Measurements from ENCODE around the gene FBN2.
"Not testable (repeated sequence)": the region's sequence is repeated elsewhere in the genome, so short reads cannot be mapped to it uniquely, and the experiment has no call there.

Gene FBN2

DNA sequence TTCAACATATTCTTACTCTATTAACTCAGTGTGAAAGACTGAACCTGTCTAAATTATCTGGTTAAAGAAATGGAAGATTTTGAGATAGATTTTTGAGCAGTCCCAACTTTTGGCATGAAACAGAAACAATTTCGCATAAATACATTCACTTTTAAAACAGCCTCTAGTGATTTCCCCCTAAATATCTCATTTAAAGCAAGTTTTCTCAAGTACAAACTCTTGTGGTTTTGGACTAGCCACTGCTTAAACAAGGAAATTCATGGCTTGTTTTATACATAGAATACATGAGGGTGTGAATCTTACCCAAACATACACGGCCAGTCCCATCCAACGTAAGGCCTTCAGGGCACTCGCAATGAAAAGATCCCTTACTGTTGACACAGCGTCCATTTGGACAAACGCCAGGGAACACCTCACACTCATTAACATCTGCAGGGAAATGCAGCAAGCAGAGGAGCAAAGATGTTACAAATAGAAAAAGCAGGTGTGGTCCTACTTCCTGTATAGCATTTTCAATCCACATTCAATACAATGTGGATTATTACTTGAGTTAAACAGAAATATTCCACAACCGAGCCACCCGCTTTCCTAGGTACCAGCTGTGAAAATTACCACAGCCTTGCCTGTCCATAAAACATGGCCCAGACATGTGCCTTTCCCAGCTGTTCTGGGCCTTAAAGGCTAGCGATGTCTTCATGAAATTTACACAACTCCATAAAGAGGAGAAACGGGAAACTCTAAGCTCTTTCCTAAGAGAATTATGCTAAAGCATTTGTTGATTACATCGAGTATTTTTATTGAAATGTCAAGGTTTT lies 188.8 kb downstream of the FBN2 start:
- no peak for DNase-seq

DNA sequence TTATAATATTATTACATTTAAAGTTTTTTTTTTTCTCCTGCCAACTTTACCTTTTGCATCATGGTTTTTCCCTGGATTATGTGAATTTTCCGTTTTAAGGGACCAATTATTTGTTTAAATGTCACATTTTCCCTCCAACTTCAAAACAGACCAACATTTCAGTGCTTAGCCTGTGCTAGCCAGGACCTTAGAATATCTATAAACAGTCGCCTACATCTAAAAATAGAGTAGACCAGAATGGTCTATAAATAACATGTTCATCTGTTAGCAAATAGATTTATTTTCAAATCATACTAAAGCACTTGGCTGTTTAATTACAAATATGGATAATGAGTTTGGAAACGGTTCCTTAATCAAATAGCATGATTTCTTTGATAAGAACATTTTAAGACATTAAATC lies 192.0 kb downstream of the FBN2 start:
- no peak for DNase-seq

DNA sequence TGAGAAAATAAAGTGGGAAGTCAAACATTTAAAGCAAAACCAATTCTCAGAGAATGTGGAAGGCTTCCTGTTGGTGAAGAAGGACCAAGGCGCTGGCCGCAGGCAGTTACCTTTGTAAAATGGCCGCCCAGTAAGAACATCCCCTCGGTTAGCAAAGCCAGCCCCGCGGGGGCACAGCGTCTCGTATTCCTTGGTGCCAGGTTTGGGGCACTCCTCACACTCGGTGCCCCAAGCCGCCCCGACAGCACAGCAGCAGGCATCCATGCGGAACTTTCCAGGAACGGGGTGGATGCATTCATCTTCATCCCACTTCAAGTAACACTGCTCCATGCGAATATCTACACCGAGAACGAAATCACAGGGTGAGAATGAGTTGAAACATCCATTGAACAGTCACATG lies 192.8 kb downstream of the FBN2 start:
- no peak for DNase-seq

DNA sequence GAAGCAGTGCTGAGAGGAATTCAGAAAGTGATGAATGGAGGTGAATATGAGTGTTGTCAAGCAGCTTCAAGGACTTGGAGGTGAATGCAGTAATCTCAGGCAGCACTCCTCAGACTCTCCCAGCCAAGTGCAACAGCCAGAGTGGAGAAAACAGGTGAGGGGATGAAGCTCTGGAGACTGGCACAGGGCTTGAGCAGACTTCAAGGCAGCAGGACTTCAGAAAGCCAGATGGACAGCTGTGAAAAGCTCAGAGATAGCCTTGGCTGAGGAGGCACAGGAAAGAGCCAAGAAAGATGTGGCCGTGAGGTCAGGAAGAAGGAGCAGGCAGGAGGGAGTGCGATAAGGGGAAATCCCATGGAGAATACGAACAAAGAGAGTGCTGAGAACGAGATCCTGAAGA lies 194.9 kb downstream of the FBN2 start:
- no peak for DNase-seq

DNA sequence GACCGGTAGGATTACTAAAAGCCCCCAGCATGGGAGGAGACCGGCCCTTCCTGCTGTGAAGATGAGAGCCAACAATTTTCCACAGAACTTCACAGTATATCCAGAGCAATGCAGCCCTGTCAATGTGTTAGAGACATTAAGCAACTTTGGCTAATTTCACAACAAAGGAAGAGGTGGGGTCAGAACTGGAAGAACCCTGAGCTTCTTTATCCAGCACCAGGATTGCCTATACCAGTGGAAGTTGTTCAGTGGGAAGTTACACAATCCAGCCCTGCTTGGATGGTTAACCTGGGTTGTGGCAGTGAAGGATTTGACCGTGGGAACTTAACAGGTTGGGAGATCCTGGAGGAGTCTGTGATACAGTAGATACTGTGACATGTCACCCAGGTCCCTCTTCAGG lies 197.0 kb downstream of the FBN2 start:
- DNase-seq = no peak

DNA sequence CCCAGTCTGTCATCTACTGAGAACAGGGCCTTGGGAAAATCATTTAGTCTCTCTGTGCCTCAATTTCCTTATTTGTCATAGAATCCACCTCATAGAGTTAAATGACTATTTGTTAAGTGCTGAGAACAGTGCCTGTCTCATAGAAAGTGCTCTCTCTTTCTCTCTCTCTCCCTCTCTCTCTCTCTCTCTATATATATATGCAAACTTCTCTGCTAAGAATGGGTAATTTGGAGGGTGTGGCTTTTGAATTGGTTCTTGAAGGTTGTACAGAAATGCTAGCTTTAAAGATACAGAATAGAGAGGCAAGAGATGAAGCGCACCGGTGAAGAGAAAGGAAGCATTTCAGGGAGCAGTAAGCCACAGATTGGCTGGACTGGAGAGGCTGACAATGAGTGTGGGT lies 197.4 kb downstream of the FBN2 start:
- no peak for DNase-seq

DNA sequence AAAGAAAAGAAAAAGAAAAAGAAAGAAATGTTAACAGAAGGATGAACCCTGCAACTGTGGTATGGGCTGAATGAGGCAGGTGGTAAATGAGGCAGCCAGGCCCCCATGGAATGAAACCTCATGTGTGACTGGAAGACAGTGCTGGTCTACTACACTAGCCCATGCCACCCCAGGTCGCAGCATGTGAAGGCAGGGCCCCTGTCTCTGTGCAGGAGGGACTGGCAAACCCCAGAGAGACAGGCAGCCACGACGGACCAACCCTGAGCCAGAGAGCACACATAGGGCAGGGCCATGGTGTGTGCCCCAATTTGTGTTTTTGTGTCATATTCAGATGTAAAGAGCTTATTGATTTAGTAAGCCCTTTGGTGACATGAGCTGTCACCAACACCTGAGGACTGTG lies 198.5 kb downstream of the FBN2 start:
- no peak for DNase-seq

DNA sequence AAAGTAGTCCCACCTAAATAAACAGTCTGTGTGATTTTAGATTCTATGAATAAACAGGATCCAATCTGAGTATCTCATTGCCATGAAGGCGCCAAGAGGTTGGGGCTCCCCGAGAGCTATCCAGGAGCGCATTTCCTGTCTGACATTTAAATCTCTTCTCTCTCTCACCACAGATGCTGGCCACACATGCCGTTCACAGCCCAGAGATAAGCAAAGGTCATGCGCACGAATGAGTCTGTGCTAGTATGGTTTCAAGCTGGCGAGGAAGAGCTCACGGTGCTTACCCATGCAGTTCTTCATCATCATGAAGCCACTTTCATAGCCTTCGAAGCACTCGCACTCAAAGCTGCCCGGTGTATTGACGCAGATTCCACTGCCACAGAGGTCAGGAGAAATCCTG lies 199.4 kb downstream of the FBN2 start:
- DNase-seq = no peak

DNA sequence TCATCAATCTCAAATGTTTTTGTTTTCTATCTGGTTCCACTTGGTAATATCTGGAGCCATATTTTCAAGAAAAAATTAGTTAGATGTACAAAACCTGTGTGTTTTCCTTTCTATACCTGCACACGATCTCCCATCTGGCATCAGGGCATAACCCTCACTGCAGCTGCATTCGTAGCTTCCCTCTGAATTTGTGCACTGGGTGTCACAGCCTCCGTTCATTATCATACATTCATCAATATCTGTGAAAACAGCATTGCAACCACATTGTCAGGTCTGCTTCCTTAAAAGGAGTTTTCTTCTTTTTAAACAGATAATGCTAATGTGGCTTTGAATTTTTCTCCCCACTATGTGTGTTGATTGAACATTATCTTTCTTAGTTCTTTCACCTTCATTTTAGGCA lies 202.7 kb downstream of the FBN2 start:
- DNase-seq = no peak

DNA sequence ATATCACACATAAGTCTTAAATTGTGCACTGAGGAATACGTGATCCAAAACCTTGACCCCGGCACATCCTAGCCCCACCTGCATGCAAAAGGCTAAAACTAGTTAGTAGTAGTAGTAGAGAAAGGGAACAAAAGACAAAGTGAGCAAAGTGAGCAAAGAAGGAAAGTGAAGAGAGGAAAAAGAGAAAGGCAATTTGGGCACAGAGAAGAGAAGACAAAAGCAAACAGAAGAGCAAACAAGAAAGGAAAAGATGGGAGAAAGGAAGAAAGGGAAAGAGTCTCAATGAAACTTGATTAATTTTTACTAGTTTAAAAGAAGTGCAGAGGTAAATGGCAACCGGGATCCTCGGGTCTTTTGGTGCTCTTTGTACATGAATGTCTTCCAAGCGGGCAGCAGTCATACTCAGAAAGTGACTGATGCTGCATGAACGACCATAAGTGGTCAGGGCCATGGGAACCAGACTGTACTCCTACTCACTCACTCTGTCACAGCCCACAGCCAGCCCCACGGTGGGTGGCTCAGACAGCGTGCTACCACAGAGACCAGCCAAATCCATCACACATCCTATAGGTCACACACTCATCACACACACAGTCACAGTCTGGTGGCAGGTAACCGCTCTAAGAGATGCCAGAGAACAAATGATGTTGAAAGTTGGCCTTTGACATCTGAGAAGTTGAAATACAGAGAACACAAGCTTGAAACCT lies 203.9 kb downstream of the FBN2 start:
- no peak for DNase-seq

DNA sequence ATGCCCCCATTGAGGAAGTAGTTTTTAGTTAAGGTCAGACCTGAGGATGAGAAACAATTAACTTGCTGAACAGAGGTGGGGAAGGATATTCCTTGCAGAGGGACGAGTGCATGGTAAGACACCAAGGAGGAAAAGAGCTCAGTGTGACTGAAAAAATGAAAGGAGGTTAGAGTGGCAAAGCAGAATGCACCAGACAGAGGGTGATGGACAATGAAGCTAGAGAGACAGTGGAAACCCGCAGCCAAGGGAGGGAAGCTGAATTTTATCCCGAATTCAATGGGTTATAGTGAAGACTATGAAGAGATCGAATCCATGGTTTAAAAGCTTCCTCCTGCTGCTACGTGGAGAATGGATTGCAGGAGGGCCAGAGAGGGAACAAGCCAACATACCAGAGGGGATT lies 206.8 kb downstream of the FBN2 start:
- no peak for DNase-seq

DNA sequence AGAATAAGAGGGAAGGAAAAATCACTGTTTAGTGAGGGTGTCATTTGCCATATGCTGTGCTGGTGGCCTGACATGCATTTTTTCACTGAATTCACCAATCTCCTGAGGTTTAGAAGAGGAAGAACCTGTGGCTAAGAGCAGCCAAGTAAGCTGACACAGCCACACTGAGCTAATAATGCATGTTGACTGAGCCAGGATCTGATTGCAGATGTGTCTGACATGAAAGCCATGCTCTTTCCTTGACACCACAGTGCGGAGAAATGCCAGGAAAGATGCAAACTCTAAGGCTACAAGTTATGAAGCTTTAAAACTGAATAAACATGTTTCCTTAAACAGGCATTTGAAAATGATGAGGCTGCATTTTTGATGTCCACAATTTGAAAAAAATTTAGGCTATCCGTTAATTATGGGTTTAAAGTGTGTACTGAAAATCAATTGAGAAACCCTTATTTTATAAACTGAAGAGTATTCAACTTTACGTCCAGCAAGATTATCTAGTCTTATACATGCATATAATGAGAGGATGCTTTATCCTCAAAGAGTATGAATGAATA lies 208.6 kb downstream of the FBN2 start:
- DNase-seq = no peak

DNA sequence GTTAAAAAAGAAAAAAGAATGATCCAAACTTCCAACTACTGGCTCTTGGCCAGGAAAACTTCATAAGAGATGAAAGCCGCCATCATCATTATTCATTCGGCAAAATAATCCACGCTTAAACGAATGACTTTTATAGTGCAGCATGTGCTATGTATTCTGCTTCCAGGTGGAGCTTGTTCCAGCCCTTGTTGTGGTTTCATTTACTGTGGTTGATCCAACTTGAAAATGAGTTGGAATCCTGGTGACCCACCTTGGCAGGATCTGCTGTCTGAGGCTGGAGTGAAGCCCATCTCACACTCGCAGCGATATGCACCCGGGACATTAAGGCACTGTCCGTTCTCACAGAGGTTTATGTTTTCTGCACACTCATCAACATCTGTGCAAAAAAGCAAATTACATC lies 209.6 kb downstream of the FBN2 start:
- DNase-seq = no peak

DNA sequence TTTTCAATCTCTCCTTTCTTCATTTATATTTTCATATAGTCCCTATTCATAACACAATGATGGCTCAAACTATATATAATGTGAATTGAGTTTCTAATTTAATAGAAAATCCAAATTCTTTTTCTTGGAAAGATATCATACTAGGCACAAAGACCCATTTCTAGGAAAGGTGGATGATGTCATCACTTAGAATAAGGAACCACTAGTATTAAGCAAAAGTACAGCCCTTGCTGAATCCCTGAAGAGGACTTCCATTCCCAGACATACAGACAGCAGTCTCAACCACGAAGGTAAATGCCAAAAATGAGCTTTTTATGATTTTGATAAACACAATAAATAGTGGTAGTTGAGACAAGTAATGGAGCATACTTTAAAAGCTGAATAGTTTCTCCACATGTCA lies 210.0 kb downstream of the FBN2 start:
- no peak for DNase-seq

DNA sequence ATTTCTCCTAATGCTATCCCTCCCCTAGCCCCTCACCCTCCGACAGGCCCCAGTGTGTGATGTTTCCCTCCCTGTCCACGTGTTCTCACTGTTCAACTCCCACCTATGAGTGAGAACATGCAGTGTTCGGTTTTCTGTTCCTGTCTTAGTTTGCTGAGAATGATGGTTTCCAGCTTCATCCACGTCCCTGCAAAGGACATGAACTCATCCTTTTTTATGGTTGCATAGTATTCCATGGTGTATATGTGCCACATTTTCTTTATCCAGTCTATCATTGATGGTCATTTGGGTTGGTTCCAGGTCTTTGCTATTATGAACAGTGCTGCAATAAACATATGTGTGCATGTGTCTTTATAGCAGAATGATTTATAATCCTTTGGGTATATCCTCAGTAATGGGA lies 216.6 kb downstream of the FBN2 start:
- DNase-seq = not testable (repeated sequence)

DNA sequence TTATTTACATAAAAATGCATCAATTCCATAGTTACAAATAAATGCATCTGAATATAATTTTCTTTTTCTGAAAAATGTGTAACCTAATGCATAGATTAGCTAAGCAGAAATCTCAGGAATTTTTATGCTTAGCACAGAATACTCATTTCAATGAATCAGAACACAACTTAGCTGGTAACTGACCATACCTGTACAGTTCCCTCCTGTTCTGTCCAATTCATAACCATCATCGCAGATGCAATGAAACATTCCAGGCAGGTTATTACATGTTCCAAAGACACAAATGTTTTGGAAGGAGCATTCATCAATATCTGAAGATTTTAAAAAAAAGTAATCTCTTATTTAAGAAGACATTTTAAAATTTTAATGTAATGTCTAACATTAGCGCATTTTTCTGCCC lies 219.4 kb downstream of the FBN2 start:
- no peak for DNase-seq

DNA sequence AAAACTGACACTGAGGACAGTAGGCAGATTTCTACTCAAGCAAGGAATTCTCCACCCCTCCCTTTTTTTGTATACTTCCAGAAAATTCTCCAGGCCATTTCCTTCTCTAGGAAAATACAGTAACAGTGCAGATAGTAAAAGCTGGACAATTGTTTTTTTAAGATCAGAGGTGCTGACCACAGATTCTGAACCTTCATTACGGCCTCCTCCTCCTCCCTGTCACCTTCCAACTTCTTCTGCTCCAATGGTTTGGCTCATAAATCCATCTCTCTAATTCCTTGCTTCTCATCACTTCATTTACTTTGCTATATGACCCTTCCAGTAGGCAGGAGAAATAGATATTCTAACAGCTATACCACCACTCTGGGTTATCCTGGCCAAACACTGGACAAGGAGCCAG lies 220.6 kb downstream of the FBN2 start:
- DNase-seq = no peak

DNA sequence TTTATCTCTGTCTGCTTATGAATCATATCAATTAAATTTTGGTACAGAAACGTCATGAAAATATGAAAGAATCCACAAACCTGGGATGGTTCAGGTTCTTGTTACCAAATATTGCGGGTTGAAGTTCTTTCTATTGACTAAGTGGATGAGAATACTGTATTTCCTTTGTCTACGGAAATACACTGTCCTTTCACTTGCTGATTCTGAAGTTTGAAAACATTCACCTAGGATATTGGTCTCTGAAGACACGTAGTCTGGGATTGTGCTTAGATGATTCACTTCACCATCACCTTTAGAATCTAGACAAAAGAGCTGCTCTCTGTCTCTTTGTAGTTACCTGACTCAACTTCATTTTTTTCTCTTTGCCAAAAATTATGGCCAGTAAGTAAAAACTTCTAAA lies 222.4 kb downstream of the FBN2 start:
- DNase-seq = no peak

DNA sequence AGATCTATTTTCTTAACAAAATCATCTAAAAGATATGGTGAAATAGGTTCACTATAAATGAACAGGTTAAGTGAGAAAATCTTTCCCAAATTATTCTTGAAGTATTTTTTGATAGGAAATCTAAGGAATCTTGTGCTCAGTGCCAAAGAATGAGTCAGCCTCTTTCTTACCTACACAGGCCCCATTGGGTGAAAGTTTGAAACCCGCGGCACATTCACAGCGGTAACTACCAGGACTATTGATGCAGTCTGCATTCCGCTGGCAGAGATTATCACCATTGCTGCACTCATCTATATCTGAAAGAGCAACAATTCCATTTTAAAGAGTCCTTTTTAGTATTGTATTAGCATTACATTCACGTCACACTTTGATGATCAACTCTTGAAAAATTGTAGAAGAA lies 232.7 kb downstream of the FBN2 start:
- no peak for DNase-seq

DNA sequence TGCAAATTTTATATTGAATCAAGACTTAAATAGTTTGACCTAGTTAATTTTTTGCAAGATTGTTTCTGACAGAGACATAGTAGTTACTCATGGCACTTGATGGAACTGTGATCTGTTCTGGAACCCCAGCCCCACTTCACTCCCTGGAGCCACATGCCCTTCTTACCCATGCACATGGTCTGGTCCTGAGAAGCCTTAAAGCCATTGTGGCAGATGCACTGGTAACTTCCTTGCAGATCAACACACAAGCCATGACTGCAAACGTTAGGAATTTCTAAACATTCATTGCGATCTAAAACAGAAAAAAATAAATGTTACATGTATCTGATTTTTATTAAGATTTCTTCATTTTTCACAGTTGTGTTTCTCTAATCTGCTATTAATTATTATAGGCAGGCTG lies 233.3 kb downstream of the FBN2 start:
- no peak for DNase-seq

DNA sequence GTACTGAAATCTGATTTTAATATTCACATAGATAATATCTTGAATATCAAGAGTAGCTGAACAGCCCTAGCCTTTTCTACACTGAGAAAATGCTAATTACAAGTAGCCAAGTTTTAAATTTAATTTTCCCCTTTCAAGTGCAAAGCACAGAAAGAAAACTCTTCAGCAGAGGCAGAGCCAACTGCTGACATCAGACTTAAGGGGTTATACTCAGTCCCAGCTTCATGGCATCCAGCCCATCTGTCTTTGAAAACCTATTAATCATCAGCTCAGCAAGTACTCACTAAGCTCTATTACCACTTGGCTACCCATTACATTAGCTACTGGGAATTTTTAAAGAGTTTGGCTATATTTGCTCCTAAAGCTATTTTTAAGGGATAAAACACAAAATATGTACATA lies 234.0 kb downstream of the FBN2 start:
- DNase-seq = peak; percentile 18 to 80

DNA sequence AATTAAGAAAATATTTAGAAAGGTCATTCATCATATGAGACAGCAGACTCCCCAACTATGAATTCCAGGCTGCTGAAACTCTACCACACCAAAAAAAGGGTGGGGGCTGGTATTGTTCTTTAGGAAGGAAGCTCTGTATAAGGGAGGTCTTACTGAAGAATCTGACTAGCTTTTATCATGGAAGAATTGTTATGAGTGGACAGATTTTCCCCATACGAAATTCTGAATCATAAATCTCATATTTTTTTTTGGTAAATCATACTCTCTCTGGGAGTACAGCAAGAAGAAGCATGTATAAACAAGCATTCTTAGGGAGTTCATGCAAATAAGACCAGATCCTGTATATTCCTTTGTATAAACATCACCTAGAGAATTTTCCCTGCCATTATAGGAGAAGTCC lies 234.5 kb downstream of the FBN2 start:
- no peak for DNase-seq

DNA sequence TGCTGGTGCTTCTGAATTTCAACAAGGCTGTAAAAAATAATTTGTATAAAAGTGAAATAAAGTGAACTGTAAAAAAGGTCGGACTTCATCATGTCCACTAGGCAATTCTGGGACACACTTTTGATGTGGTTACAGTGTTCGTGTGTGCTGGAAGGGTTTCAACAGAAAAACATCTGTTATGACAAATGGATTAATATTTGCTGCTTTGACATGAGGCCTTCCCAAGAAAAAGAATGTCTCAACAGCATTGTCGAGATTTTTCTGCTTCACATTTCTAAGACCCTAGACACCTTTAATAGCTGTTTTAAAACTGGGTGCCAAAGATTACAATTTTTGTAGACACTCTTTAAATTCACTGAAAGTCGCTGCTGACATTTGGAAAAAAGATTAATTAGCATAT lies 237.9 kb downstream of the FBN2 start:
- DNase-seq = no peak

DNA sequence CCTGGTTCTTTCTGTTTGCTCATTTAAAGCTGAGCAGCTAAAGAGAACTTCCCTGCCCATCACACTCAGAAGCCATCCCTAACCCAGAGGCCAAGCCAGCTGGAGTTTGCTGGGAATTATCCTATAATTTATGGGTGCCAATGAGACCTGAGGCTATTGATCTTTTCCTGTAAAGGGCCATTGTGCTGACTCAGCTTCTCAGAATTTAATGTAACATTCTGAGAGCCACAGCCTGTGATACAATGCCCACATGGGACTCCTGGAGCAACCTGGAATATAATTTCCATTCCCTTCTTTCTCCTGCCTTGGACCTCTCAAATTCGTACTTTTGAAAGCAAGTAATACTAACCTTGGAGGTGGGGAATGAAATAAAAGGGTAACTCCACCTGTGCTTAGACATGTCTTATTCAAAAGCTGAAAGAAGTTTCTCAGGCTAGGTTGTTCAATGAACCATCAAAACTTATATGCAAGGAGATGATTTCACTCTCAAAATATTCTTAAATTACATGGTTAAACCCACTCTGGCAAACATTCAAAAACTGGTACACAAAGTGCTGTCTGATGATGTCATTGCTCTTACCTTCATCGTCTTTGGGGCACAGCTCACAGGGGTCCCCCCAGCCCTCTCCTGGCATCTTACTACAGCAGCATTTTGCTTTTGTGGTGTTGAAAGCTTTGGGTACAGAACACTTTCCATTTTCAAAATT lies 247.7 kb downstream of the FBN2 start:
- no peak for DNase-seq

All from NCI-H524 (cell line).